GM19324 (cell line): ENCODE results near the gene AURKAIP1.

Experiments
- ATAC-seq: cut with Tn5 transposase; IDR thresholded peaks from one replicate; pipeline ENCODE4 v1.9.1; 2021; ENCODE audit warnings: mild to moderate bottlenecking, moderate library complexity; ENCODE audit not compliant: unreplicated experiment, low FRiP score

AURKAIP1 gene

GRCh38 chr1:1364266-1364665, 10.7 kb downstream of the AURKAIP1 start:
- no peak for ATAC-seq

DNA sequence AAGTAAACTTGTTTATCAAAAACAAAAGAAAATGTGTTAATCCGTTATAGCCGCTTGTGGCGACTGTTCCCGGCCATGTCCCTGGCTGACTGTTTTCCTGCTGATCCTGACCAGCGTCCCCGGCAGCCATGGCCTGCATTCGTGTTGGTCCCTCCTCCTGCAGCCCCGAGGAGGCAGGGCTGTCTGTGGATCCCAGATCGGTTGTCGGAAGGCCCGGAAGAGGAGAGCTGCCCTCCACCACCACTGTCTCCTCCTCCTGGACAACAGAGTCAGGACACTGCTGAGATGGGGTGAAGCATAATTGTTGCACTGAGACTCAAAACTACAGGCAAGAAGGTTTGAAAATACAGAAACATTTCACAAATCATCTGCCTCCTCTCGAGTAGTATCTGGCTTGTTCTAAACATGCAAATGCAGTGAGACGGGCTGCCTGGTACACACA, 13.0 kb downstream of the AURKAIP1 start:
- ATAC-seq = no peak

DNA sequence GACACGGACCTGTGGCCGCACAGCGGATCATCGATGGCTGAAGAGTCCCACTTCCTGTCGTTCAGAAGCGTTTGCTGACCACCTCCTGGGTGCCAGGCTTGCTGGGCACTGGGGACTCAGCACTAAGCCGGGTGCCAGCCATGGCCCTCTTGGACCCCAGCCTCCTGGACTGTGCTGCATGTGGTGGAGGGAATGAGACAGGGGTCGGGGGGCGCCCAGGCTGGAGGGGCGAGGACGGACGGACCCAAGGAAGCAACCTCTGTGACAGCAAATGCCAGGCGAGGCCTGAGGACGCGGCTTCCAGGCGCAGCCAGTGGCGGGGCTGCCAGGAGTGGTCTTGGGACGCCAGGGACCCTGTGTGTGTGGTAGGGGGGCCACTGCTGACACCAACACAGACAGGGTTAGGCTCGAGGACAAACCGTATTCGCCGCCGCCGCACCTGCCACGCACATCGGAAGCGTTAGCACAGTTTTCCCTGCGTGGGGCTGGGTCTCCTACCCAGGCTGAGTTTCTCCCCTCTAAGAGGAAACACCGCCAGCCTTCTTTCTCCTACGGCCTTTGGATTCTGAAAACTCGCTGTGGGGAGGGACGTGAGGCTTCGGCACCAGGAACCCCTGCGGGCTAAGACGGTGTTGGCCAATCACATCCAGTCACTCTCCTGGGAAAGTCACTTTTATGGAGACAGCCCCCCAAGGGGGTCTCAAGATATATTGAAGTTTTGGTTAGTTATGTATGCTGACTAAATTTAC, 13.6 kb downstream of the AURKAIP1 start:
- ATAC-seq = no peak

GRCh38 chr1:1360506-1361169, 14.4 kb downstream of the AURKAIP1 start:
- ATAC-seq = no peak

- ATAC-seq = no peak
Measured at GRCh38 chr1:1359664-1360468, 15.1 kb downstream of the AURKAIP1 start.

DNA sequence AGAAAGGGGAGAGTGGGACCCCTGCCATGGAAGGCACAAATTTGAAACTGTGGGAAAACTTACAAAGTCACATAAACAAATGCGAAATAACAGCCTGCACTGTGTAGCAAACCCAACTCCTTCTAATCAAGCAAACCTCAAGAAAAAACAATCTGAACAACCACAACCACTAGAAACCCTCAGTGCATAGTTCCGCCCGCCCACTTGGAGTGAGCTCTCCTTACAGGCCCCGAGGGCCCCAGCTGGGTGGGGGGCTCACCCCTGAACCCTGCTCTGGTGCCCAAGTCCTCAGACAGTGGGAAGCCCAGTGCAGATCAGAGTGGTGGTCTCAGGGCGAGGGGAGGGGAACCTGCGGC, 15.7 kb downstream of the AURKAIP1 start:
- no peak for ATAC-seq

GRCh38 chr1:1358433-1359271, 16.4 kb downstream of the AURKAIP1 start, which contains the start of gene MXRA8:
Gene MXRA8 (minus strand): TSS chr1:1358555. CDS start chr1:1358504, 51 bp downstream.
- ATAC-seq = no peak

DNA sequence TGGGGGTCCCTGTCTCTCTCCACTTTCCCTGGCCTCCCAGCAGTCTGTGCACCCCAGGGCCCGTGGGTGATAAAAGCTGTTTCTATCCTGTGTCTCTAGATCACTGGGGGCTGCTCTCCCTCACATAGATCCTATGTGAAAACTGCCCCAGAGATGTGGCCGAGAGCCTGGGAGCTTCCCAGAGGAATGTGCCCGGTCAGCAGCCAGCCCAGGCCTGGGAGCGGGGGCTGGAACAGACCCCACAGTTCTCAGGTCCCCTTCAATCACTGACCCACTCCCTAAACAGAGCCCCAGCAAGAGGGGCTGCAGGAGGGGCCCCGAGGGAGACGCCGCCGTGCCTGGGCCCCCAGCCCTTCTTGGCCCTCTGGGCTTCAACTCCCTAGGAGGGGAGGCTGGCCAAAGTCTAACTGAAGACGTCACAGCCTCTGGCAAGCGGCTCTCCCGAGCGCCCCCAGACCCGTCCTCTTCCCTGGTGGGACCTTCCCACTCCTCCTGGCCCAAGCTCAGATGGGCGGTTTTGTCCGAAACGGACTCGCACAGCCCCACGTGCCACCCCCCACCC, 17.1 kb downstream of the AURKAIP1 start:
- ATAC-seq = no peak

- ATAC-seq = no peak
Measured at GRCh38 chr1:1356796-1357401, 18.1 kb downstream of the AURKAIP1 start.

DNA sequence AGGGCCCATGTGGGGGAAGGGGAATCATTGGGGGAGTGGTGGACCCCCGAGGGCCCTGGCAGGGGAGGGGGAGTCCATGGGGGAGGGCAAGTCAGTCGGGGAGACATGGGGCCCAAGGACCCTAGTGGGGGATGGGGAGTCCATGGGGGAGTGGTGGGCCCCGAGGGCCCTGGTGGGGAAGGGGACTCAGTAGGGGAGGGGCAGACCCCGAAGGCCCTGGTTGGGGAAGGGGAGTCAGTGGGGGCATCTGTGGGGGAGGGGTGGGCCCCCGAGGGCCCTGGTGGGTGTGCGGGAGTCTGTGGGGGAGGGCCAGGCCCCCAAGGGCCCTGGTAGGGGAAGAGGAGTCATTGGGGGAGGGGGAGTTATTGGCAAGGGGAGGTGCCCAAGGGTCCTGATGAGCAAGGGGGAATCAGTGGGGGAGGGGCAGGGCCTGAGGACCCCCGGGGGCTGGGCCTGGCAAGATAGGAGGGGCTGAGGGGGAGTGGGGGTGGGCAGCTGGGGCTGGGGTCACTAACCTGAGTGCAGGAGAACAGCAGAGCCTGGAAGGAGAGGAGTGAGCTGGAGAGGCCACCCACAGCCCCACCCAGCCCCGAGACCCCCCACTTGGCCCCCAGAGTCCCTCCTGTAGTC, 18.7 kb downstream of the AURKAIP1 start:
- ATAC-seq = no peak

- no peak for ATAC-seq
Measured at GRCh38 chr1:1355416-1355815, 19.6 kb downstream of the AURKAIP1 start.

GRCh38 chr1:1354271-1355247, 20.4 kb downstream of the AURKAIP1 start:
- ATAC-seq = no peak

DNA sequence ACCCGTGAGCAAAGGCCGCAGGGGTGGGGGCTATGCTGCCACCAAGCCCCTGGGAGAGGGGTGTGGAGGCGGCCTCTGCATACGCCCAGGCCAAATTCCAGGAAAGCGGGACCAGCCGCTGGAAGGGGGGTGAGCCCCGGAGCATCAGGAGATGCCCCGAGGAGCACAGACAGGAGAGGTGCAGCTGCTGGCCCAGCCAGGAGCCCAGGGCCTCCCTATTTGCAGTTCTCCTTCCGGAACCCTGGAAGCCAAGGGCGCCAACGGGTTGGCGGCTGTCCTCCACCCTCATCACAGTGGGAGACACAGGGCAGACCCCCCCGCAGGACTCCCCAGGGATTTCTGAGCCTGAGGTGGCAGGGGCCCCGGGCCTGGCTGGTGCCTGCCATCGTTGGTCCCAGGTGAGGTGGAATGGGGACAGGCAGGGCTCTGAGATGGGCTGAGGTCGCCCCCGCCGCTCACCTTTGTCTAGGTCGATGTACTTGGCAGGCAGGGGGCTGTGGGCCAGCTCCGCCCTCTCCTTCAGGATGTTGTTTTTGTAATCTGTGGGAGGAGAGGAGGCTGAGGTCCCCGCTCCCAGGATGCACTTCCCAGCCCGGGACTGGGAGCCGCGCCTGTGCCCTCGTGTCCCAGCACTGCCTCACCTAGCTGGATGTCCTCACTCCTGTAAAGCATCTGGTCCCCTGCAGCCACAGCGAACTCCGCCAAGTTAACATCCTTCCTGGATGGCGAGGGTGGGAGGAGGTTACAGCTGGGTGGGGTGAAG, 21.4 kb downstream of the AURKAIP1 start:
- no peak for ATAC-seq

- no peak for ATAC-seq
Measured at GRCh38 chr1:1352786-1353388, 22.1 kb downstream of the AURKAIP1 start.

GRCh38 chr1:1351511-1352427, 23.2 kb downstream of the AURKAIP1 start:
- ATAC-seq = no peak
